Activated CD8-positive, alpha-beta memory T cell treated with anti-CD3 and anti-CD28 coated beads, Interleukin-2, amount 50 U/mL, for 24 hours (primary cell): ENCODE results near the gene COLQ.
A peak's percentile ranks its signal among the peaks of the same experiment; 100 is the strongest.
"Not testable (repeated sequence)": the region's sequence is repeated elsewhere in the genome, so short reads cannot be mapped to it uniquely, and the experiment has no call there.

Experiments used
- DNase-seq: peaks from one replicate; pipeline ENCODE4 v3.0.0-alpha.2; 2020; ENCODE audit errors: extremely low read depth

COLQ gene

GRCh38 chr3:15427182-15427880 is 94.2 kb downstream of the COLQ start, which contains the start of the genes EAF1 and METTL6:
EAF1 (plus strand) TSS chr3:15427598; CDS start chr3:15427780, 182 bp downstream.
METTL6 (minus strand) TSS chr3:15427544; CDS start chr3:15426511, 1,033 bp downstream.
- peak; percentile 75 for DNase-seq

- no peak for DNase-seq
Observed at GRCh38 chr3:15426579-15427118, 94.9 kb downstream of the COLQ start.

- no peak for DNase-seq
Observed at GRCh38 chr3:15420871-15421270, 100.6 kb downstream of the COLQ start.

GRCh38 chr3:15410966-15411365 is 110.5 kb downstream of the COLQ start:
- not testable (repeated sequence) for DNase-seq

GRCh38 chr3:15409774-15410173 is 111.7 kb downstream of the COLQ start:
- no peak for DNase-seq

GRCh38 chr3:15409239-15409638 is 112.3 kb downstream of the COLQ start:
- DNase-seq = no peak

GRCh38 chr3:15405448-15406050 is 116.0 kb downstream of the COLQ start:
- no peak for DNase-seq

- no peak for DNase-seq
Observed at GRCh38 chr3:15404767-15405166, 116.7 kb downstream of the COLQ start.

- no peak for DNase-seq
Observed at GRCh38 chr3:15403965-15404364, 117.5 kb downstream of the COLQ start.

- no peak for DNase-seq
Observed at GRCh38 chr3:15403495-15403894, 118.0 kb downstream of the COLQ start.

GRCh38 chr3:15401936-15402335 is 119.6 kb downstream of the COLQ start:
- DNase-seq = no peak
